Activated T-cell treated with anti-CD3 and anti-CD28 coated beads, Interleukin-2, amount 50 U/mL, for 72 hours (primary cell): Measurements from ENCODE around the gene OSCP1. TPM values are rescaled to one million over a fixed set of nuclear protein-coding genes. Genes with fewer than 3 reads are reported as not detected.

Experiments
- ATAC-seq, 2 donors: fragments of 150-1000 bp; cut with Tn5 transposase; replicated peaks in 1 of 2; 2 replicates each; pipeline ENCODE4 v1.10.0; 2021; ENCODE audit warnings: moderate library complexity in 2 of 2, mild to moderate bottlenecking in 1 of 2
- DNase-seq, 2 donors: peaks; one replicate each; pipeline ENCODE4 v3.0.0; 2021 to 2022; ENCODE audit warnings: mixed read lengths in 1 of 2
- H3K27ac Mint-ChIP-seq: one replicate; pipeline ENCODE4 v1.8.0; 2022; ENCODE audit warnings: mild to moderate bottlenecking, moderate library complexity, mixed read lengths
- H3K27me3 Mint-ChIP-seq: one replicate; pipeline ENCODE4 v1.8.0; 2022; ENCODE audit warnings: low read depth, mixed read lengths
- H3K36me3 Mint-ChIP-seq, 2 donors: one replicate each; pipeline ENCODE4 v1.8.0; 2022; ENCODE audit warnings: mixed read lengths in 2 of 2, mild to moderate bottlenecking in 1 of 2; ENCODE audit not compliant: insufficient read depth in 2 of 2
- H3K4me1 Mint-ChIP-seq: one replicate; pipeline ENCODE4 v1.8.0; 2022; ENCODE audit warnings: low read depth, mixed read lengths
- H3K4me3 Mint-ChIP-seq, 2 donors: one replicate each; pipeline ENCODE4 v1.8.0; 2022; ENCODE audit warnings: mild to moderate bottlenecking in 2 of 2, mixed read lengths in 2 of 2, moderate library complexity in 2 of 2
- H3K9me3 Mint-ChIP-seq, 2 donors: one replicate each; pipeline ENCODE4 v1.8.0; 2022; ENCODE audit warnings: mixed read lengths in 2 of 2
- total RNA-seq, 2 donors: library from RNA; stranded (reverse); gene quantifications; one replicate each; pipeline ENCODE4 v1.2.3, GENCODE V29; 2022

The OSCP1 gene
- total RNA-seq, 2 donors from 2014 or later = 1.4 to 2.1 TPM

DNA sequence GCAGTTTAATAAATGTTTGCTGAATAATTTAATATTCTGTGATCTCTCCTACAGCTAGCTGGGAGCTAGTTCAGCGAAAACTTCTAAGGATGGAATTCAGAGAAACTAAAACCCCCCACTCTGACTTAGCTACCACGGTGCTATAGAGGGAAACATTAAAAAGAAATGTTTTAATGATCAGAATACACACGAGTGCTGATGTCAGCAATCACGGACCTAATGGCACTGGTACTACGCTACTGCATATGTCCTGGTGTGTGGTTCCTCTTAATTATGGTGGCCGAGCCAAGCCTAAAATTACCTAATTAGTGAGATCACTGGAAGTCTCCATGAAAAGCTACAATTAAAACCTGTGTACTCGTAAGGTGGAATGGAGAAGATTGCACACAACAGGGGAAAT lies 28.6 kb downstream of the OSCP1 start:
- no peaks in the 10 kb centered on the region for H3K9me3 Mint-ChIP-seq
- H3K27ac Mint-ChIP-seq = peak overlapping the region; percentile 94
- ATAC-seq = no peak
- H3K27me3 Mint-ChIP-seq = no peaks in the 10 kb centered on the region
- no peak for DNase-seq
- H3K4me1 Mint-ChIP-seq = peaks cover 20% of the 10 kb centered on the region
- H3K4me3 Mint-ChIP-seq = no peak overlapping the region
- H3K36me3 Mint-ChIP-seq = peaks cover 0 to 1% of the 10 kb centered on the region in 2 donors

DNA sequence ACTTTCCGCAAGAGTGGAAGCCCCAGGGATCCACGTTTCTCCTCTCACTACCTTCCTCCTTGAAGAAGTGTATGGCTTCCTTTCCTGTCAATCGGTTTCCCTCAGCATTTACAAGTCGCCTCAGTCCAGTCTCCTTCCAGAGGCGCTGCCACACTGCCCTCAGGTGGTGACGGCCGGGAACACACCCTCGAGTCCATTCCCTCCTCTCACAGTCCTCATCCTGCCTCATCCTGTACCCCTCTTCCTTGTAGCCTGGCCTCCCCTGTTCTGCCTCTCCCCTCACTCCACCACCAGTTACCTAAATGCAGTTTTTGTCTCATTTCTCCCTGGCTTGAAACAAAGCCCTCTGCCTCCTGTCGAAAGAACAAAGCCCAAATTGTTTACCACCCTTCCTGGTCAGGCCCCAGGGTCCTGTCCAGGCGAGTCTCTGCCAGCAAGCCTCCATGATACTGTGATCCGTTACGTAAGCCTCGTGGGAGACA lies 29.4 kb downstream of the OSCP1 start:
- peaks cover 18% of the 10 kb centered on the region for H3K4me1 Mint-ChIP-seq
- H3K4me3 Mint-ChIP-seq = peak overlapping the region; percentile 22 to 50
- H3K27me3 Mint-ChIP-seq = no peaks in the 10 kb centered on the region
- H3K36me3 Mint-ChIP-seq = peaks cover 0 to 1% of the 10 kb centered on the region in 2 donors
- no peaks in the 10 kb centered on the region for H3K9me3 Mint-ChIP-seq
- ATAC-seq (peak; percentile 96 to 97), DNase-seq (peak; percentile 92 to 94)
- H3K27ac Mint-ChIP-seq = peak overlapping the region; percentile 94

- Mint-ChIP-seq H3K27ac (peak overlapping the region; percentile 94), H3K36me3 (peaks cover 0 to 1% of the 10 kb centered on the region in 2 donors), H3K4me3 (peak overlapping the region; percentile 22 to 50), H3K27me3 (no peaks in the 10 kb centered on the region), H3K9me3 (no peaks in the 10 kb centered on the region), H3K4me1 (peaks cover 14% of the 10 kb centered on the region)
- DNase-seq = no peak
- no peak for ATAC-seq
These were observed 29.8 kb downstream of the OSCP1 start for GRCh38 chr1:36420409-36420808.

GRCh38 chr1:36419569-36419968 lies 30.7 kb downstream of the OSCP1 start:
- Mint-ChIP-seq H3K27ac (peak overlapping the region; percentile 77), H3K4me3 (no peak overlapping the region), H3K9me3 (no peaks in the 10 kb centered on the region), H3K27me3 (no peaks in the 10 kb centered on the region), H3K36me3 (peaks cover 0 to 1% of the 10 kb centered on the region in 2 donors), H3K4me1 (peaks cover 14% of the 10 kb centered on the region)
- ATAC-seq (no peak), DNase-seq (no peak)

- ATAC-seq (no peak), DNase-seq (no peak)
- H3K27ac Mint-ChIP-seq = no peak overlapping the region
- no peaks in the 10 kb centered on the region for H3K27me3 Mint-ChIP-seq
- peaks cover 14% of the 10 kb centered on the region for H3K4me1 Mint-ChIP-seq
- peaks cover 0 to 1% of the 10 kb centered on the region in 2 donors for H3K36me3 Mint-ChIP-seq
- H3K9me3 Mint-ChIP-seq = no peaks in the 10 kb centered on the region
- no peak overlapping the region for H3K4me3 Mint-ChIP-seq
These were observed 31.1 kb downstream of the OSCP1 start for GRCh38 chr1:36419140-36419539.

GRCh38 chr1:36417931-36418330 lies 32.3 kb downstream of the OSCP1 start:
- no peaks in the 10 kb centered on the region for H3K27me3 Mint-ChIP-seq
- peaks cover 0 to 1% of the 10 kb centered on the region in 2 donors for H3K36me3 Mint-ChIP-seq
- H3K27ac Mint-ChIP-seq = no peak overlapping the region
- DNase-seq = no peak
- H3K4me1 Mint-ChIP-seq = peaks cover 14% of the 10 kb centered on the region
- H3K4me3 Mint-ChIP-seq = no peak overlapping the region
- no peak for ATAC-seq
- H3K9me3 Mint-ChIP-seq = no peaks in the 10 kb centered on the region

DNA sequence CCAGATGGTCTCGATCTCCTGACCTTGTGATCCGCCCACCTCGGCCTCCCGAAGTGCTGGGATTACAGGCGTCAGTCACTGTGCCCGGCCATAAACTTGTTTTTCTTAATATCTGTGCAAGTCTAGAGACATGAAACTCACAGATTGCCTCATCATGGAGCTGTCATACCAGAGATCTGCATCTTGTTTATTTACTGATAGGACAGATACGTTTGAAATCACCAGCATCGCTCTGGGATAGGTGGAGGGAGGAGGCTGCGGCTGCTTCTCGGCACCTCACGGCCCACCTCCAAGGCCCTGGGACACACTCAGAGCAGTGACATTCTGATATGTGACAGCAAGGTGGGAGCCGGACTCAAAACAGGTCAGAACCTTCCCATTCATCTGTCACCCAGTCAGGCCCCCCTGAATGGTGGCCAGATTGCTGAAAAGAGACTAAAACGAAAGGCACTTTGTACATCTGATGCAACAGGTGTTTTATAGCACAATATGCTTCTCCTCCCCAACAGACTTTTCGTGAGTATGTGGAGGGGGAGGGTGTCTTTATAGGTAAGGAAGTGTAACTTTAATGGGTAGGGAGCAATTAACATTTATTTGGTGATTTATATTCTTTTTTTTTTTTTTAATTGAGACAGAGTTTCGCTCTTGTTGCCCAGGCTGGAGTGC lies 34.5 kb downstream of the OSCP1 start:
- Mint-ChIP-seq H3K9me3 (no peaks in the 10 kb centered on the region), H3K27me3 (no peaks in the 10 kb centered on the region), H3K27ac (no peak overlapping the region), H3K4me1 (peaks cover 26% of the 10 kb centered on the region), H3K36me3 (peaks cover 0 to under 1% of the 10 kb centered on the region in 2 donors), H3K4me3 (no peak overlapping the region)
- ATAC-seq (no peak), DNase-seq (no peak)

DNA sequence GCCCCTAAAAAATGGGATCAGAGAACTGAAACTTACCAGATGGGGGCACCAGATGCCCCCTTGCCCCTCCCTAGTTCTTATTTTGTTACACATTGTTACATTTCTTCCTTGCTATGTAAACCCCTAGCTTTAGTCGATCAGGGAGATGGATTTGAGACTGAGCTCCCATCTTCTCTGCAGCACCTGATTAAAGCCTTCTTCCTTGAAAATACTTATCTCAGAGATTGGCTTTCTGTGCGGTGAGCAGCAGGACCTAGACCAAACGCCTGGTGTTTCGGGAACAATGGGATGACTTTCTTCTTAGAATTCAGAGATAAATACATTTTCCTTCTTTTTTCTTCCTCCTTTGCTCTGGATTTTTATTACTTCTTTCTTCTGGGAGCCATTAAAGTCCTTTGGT lies 35.9 kb downstream of the OSCP1 start:
- Mint-ChIP-seq H3K27ac (no peak overlapping the region), H3K27me3 (no peaks in the 10 kb centered on the region), H3K4me3 (no peak overlapping the region), H3K36me3 (peaks cover 0 to 7% of the 10 kb centered on the region in 2 donors), H3K4me1 (peaks cover 24% of the 10 kb centered on the region), H3K9me3 (no peaks in the 10 kb centered on the region)
- no peak for ATAC-seq
- no peak for DNase-seq

DNA sequence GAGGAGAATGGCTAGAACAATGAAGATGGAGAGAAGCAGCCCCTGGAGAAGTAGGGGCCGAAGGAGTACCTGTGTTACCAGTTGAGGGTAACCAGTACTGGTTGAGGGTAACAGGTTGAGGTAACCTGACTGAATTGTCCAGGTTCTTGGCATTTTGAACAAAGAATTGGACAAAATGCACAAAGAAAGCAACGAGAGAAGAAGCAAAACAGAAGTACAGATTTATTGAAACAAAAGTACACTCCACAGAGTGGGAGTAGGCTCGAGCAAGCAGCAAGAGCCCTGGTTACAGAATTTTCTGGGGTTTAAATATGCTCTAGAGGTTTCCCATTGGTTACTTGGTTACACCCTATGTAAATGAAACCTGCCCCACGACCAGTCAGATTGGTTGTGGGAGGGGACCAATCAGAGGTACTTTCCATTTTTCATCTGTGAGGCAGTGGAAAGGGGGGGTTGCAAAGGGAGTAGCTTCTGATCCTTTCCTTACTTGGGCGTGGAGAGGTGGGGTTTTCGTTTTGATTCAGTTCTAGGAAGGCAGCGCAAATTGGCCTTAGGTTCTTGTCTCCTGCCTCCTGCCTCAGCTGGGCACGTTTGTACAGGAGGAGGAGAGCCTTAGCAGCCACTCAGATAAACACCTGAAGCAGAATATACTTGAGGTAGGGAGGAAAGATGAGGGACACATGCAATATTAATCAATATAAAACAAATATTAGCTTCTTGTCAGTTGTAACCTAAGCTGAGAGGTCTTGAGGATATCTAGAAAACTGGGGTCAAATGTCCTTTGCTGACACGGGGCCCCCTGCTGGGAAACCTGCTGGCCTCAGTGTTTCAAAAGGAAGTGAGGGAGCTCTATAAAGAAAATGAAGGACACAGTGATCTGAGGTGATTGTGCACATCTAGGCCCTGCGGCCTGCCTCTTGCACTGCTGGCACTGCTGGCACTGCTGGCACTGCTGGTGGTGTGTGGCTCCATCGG lies 38.3 kb downstream of the OSCP1 start:
- ATAC-seq = peak; percentile 97 to 99
- no peaks in the 10 kb centered on the region for H3K9me3 Mint-ChIP-seq
- peaks cover 24% of the 10 kb centered on the region for H3K4me1 Mint-ChIP-seq
- H3K36me3 Mint-ChIP-seq = peaks cover 0 to 10% of the 10 kb centered on the region in 2 donors
- DNase-seq = peak; percentile 77 to 83
- peak overlapping the region; percentile 54 for H3K27ac Mint-ChIP-seq
- no peaks in the 10 kb centered on the region for H3K27me3 Mint-ChIP-seq
- H3K4me3 Mint-ChIP-seq = peak overlapping the region; percentile 61 to 83

GRCh38 chr1:36408479-36408878 lies 41.8 kb downstream of the OSCP1 start:
- Mint-ChIP-seq H3K27me3 (no peaks in the 10 kb centered on the region), H3K4me1 (peaks cover 24% of the 10 kb centered on the region), H3K9me3 (no peaks in the 10 kb centered on the region), H3K27ac (no peak overlapping the region), H3K4me3 (no peak overlapping the region), H3K36me3 (peaks cover 0 to 10% of the 10 kb centered on the region in 2 donors)
- ATAC-seq (no peak), DNase-seq (no peak)

- H3K4me3 Mint-ChIP-seq = no peak overlapping the region
- H3K9me3 Mint-ChIP-seq = no peaks in the 10 kb centered on the region
- no peak overlapping the region for H3K27ac Mint-ChIP-seq
- no peak for DNase-seq
- H3K4me1 Mint-ChIP-seq = peaks cover 20% of the 10 kb centered on the region
- H3K36me3 Mint-ChIP-seq = peaks cover 0 to 10% of the 10 kb centered on the region in 2 donors
- no peaks in the 10 kb centered on the region for H3K27me3 Mint-ChIP-seq
- ATAC-seq = no peak
These were observed 43.8 kb downstream of the OSCP1 start for GRCh38 chr1:36406440-36406839.

- Mint-ChIP-seq H3K4me1 (peaks cover 36% of the 10 kb centered on the region), H3K36me3 (peaks cover 0 to 7% of the 10 kb centered on the region in 2 donors), H3K9me3 (no peaks in the 10 kb centered on the region), H3K27ac (peak overlapping the region; percentile 22), H3K27me3 (no peaks in the 10 kb centered on the region), H3K4me3 (peak overlapping the region; percentile 39 to 62)
- ATAC-seq (no peak), DNase-seq (no peak)
These were observed 47.8 kb downstream of the OSCP1 start for GRCh38 chr1:36402504-36402890.
